ENCODE data around the gene LCAT.

DNA sequence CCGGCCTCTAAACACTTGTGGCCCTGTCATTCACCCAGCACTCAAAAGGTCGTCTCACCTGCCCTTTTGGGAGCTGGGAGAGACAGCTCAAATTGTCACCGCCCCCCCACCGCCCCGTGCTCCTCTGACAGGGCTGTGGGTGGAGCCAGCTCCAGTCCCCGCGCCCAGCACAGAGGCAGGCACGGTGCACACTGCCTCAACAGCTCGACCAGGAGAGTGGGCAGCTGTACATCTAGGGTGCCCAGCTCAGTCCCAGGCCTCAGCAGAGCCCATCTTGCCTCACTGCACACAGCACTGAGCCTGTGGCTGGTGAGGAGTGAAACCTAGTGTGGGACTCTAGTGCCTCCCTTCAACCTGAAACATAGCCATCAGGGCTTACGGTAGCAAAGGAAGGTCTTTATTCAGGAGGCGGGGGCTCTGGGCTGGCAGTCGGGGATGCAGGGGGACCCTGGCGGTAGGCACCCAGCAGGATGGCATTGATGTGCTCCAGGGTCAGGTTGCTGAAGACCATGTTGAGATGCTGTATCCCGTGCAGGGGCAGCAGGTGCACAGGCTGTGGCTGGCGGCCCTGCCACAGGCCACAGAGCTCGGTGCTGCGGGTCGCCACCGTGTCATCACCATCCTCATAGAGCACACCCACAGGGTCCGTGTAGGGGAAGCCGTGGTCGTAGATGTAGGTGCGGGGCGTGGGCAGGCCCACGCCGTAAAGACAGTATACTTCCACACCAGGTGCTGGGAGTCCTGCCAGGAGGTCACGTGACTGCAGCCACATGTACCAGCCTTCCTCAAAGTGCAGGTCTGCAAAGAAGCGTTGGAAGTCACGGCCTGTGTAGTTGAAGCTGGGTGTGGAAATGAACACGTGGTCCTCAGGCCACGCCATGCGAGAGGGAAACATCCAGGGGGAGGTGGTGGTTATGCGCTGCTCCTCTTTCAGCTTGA is 4.1 kb downstream of the LCAT start:
- TF ChIP-seq, protein P1, sequence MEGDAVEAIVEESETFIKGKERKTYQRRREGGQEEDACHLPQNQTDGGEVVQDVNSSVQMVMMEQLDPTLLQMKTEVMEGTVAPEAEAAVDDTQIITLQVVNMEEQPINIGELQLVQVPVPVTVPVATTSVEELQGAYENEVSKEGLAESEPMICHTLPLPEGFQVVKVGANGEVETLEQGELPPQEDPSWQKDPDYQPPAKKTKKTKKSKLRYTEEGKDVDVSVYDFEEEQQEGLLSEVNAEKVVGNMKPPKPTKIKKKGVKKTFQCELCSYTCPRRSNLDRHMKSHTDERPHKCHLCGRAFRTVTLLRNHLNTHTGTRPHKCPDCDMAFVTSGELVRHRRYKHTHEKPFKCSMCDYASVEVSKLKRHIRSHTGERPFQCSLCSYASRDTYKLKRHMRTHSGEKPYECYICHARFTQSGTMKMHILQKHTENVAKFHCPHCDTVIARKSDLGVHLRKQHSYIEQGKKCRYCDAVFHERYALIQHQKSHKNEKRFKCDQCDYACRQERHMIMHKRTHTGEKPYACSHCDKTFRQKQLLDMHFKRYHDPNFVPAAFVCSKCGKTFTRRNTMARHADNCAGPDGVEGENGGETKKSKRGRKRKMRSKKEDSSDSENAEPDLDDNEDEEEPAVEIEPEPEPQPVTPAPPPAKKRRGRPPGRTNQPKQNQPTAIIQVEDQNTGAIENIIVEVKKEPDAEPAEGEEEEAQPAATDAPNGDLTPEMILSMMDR (IDR thresholded peaks at IDR 0.05), result no peak
- no peak for TF ChIP-seq ZFX (IDR thresholded peaks at IDR 0.05; ENCODE audit: borderline replicate concordance)
